AG04450 (cell line): ENCODE measurements around the gene FLT3. TPM values are rescaled to one million over a fixed set of nuclear protein-coding genes. Genes with fewer than 3 reads are reported as not detected.

Experiments
- CTCF ChIA-PET: fragments of 300-600, 350-600 bp; formaldehyde crosslinking; extraction: SDS; loops from one replicate; lab custom pipeline; 2022; ENCODE audit warnings: antibody characterized with exemption, inconsistent platforms; lab: Charles Lee
- POLR2A ChIA-PET: fragments of 350-600 bp; formaldehyde crosslinking; extraction: SDS; loops from one replicate; lab custom pipeline; 2021; ENCODE audit warnings: antibody characterized with exemption, inconsistent platforms; lab: Yijun Ruan, JAX
- DNase-seq: peaks from one replicate; pipeline ENCODE4 v3.0.0-alpha.2; 2011; ENCODE audit warnings: low read depth, low spot score
- H3K27ac ChIP-seq: one replicate; pipeline ENCODE4 v1.5.1; 2012; ENCODE audit warnings: low read depth, low read length, control low read depth
- H3K27me3 ChIP-seq: one replicate; pipeline ENCODE4 v1.6.0; 2012; ENCODE audit warnings: low read length; ENCODE audit not compliant: control insufficient read depth, insufficient read depth
- H3K4me3 ChIP-seq: 2 replicates; pipeline ENCODE4 v1.5.1; 2011; ENCODE audit warnings: mild to moderate bottlenecking, low read depth, low read length, control low read depth
- H3K9me3 ChIP-seq: 2 replicates; pipeline ENCODE4 v1.5.1; 2012; ENCODE audit warnings: low read length; ENCODE audit not compliant: control insufficient read depth, insufficient read depth
- CTCF ChIP-seq: IDR thresholded peaks from 2 replicates; pipeline ENCODE4 v1.5.1; 2011; ENCODE audit warnings: low read depth, low read length, control low read depth, inconsistent platforms
- polyA plus RNA-seq: library from polyadenylated mRNA; depleted of rRNA; stranded (reverse); fragments of >200 nt; gene quantifications from 2 replicates; pipeline ENCODE4 v1.2.3, GENCODE V29; 2011

FLT3 gene
- polyA plus RNA-seq, 1 experiment, result 0.01 TPM

- CTCF ChIA-PET, result interaction anchor here (0.6 kb wide), 1 partner anchor 652 kb away, joined by 5 read pairs; no protein-coding TSS in a partner anchor
- TF ChIP-seq CTCF, result no peak
- Histone ChIP-seq H3K9me3 (no peaks in the 10 kb centered on the region), H3K27ac (no peak overlapping the region), H3K27me3 (peaks cover 41% of the 10 kb centered on the region), H3K4me3 (no peak overlapping the region; the same call in 1 of the 2 replicates)
- POLR2A ChIA-PET, result no interaction called here
- DNase-seq, result no peak
Measured at GRCh38 chr13:28099396-28100149, 803 bp downstream of the FLT3 start.

DNA sequence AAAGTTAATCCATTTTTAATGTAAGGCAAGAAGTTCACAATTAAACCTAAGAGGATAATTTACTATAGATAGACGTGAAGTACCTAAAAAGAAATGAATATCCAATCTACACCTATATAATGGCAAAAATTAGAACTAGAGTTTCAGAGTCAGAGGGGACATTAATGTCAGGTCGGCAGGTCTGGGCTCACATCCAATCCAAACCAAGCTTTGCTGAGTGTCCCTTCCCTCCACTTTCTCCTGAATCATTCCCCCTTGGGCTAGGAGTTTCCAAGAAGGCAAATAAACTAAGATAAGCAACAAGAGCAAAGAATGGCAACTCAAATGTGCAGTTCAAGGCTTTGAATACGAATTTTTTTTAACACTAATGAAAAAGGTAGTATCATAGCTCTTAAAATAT is 2.9 kb downstream of the FLT3 start:
- no peak overlapping the region for H3K27ac ChIP-seq
- CTCF ChIA-PET, result no interaction called here
- no peaks in the 10 kb centered on the region for H3K9me3 ChIP-seq
- POLR2A ChIA-PET, result no interaction called here
- no peak for TF ChIP-seq CTCF
- H3K4me3 ChIP-seq, result no peak overlapping the region
- peaks cover 42% of the 10 kb centered on the region for H3K27me3 ChIP-seq
- no peak for DNase-seq

GRCh38 chr13:28094306-28094705 is 6.1 kb downstream of the FLT3 start:
- H3K27ac ChIP-seq, result no peak overlapping the region
- POLR2A ChIA-PET, result no interaction called here
- DNase-seq, result no peak
- peaks cover 20% of the 10 kb centered on the region for H3K27me3 ChIP-seq
- CTCF ChIA-PET, result no interaction called here
- no peak overlapping the region for H3K4me3 ChIP-seq
- H3K9me3 ChIP-seq, result no peaks in the 10 kb centered on the region
- no peak for TF ChIP-seq CTCF

DNA sequence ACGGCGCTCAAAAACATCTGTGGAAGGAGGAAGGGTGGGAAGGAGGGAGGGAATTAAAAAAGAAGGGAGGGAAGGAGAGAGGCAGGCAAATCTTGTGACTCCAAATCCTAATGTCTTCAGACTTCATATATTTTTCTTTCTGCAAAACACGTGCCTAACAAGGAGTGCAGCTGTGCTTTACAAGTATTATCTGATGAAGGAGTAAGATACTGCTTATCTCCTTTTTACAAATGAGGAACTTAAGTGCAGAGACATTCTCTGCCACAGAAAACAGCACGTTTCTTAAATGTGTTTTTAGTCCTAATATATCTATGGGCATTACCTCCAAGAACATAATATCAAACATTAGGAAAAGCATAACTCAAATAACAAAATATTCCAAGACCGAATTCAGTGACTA is 6.5 kb downstream of the FLT3 start:
- TF ChIP-seq CTCF, result no peak
- ChIA-PET CTCF (no interaction called here), POLR2A (no interaction called here)
- no peak overlapping the region for H3K27ac ChIP-seq
- H3K4me3 ChIP-seq, result no peak overlapping the region
- H3K27me3 ChIP-seq, result peaks cover 16% of the 10 kb centered on the region
- H3K9me3 ChIP-seq, result no peaks in the 10 kb centered on the region
- DNase-seq, result no peak

DNA sequence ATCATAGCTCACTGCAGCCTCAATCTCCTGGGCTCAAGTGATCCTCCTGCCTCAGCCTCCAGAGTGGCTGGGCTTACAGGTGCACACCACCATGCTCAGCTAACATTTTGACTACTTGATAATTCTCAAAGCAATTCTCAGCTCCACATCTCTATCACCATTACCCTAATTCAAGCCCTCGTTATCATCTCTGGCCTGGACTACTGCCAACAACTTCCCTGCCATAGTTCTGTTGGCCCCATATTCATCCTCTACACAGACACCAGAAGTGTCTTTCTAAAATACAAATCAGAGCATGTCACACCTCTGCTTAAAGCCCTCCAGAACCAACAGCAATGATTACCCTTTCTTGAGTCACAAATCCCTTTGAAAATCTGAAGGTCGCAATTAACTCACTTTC is 7.9 kb downstream of the FLT3 start:
- peaks cover 15% of the 10 kb centered on the region for H3K27me3 ChIP-seq
- H3K4me3 ChIP-seq, result no peak overlapping the region
- DNase-seq, result no peak
- no peak overlapping the region for H3K27ac ChIP-seq
- CTCF ChIA-PET, result no interaction called here
- no peaks in the 10 kb centered on the region for H3K9me3 ChIP-seq
- no peak for TF ChIP-seq CTCF
- POLR2A ChIA-PET, result no interaction called here
